Neural progenitor cell (in vitro differentiated cells): ENCODE data around the gene DDX24.

Experiments
- CTCF ChIP-seq: fragments of 200-600 bp; sonication (generic); IDR thresholded peaks from 2 replicates; pipeline ENCODE4 v1.5.1; 2017; ENCODE audit warnings: antibody characterized with exemption, mild to moderate bottlenecking
- EZH2 ChIP-seq: fragments of 200-600 bp; sonication (generic); IDR thresholded peaks from 2 replicates; pipeline ENCODE4 v1.6.1; 2017; ENCODE audit warnings: antibody characterized with exemption, mild to moderate bottlenecking, moderate library complexity
- EZH2phosphoT487 ChIP-seq: fragments of 200-600 bp; sonication (generic); IDR thresholded peaks from 2 replicates; pipeline ENCODE4 v1.6.1; 2017; ENCODE audit warnings: antibody characterized with exemption

GRCh38 chr14:94113073-94113472, 32.1 kb upstream of the DDX24 start:
- TF ChIP-seq CTCF (no peak), EZH2 (no peak), EZH2phosphoT487 (no peak)
